Measurements from ENCODE around the gene CHDH. TPM values are rescaled to one million over a fixed set of nuclear protein-coding genes. Genes with fewer than 3 reads are reported as not detected.

CHDH gene
- total and polyA plus RNA-seq, 11 donors, result 0.69 to 13.2 (median 4.9) TPM

DNA sequence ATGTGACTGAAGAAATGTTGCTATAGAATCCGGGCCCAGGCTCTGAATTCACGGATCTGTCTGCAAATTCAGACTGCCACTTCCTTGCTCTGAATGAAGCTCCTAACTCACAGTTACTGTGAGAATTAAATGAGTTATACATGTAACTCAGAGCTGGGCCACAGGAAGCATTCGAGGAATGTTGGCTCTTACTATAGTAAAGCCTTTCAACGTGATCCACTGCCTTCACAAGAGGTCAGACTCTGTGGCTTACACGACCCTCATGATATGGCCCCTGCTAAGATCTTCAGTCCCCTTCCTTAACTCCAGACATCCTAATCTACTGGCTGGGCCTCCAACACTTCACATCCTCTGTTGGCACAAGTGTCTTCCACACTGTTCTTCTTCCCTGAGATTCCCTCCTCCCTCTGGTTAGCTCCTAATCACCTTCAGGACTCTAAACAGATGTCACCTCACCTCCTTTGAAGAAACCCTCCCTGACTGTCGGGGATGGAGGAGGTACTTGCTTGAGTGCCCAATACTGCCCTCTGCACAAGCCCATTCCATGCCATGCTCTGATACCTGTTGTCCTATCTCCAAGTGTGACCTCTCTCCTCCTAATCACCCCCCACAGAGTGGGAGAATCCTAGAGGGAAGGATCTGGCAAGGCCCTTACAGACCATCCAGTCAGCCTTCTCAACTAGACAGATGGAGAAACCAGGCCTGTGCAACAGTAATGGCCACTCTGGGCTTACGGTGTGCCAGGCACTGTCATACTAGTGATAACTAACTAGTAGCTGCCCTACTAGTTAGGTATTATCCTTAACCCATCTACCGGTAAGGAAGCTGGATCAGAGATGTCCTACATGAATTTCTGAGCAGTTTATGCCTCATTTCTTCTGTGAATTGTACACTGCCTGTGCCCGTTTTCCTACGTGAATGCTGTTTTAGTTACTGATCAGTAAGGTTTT is 34.5 kb upstream of the CHDH start:
- TF ChIP-seq POLR2A (IDR thresholded peaks at IDR 0.05), result no peak
- no peak for TF ChIP-seq CTCF (IDR thresholded peaks at IDR 0.05)
- no peak for DNase-seq
- Histone ChIP-seq H3K4me1 (peaks cover 0 to 21% (median 13%) of the 10 kb centered on the region in 12 donors), H3K27me3 (no peaks in the 10 kb centered on the region), H3K9me3 (no peaks in the 10 kb centered on the region), H3K36me3 (peaks cover 3 to 71% (median 67%) of the 10 kb centered on the region in 9 donors), H3K4me3 (peak overlapping the region; percentile 65 to 95 (median 90)), H3K27ac (peak overlapping the region in 7 of 12 donors; percentile 85 to 94 (median 92))
- no peak for ATAC-seq
- intact Hi-C loops (cut with DNase I), result no loop called here
- 40 to 50% (median 46%) methylated on average over 10 of the region's 10 CpGs for WGBS, 4 donors

DNA sequence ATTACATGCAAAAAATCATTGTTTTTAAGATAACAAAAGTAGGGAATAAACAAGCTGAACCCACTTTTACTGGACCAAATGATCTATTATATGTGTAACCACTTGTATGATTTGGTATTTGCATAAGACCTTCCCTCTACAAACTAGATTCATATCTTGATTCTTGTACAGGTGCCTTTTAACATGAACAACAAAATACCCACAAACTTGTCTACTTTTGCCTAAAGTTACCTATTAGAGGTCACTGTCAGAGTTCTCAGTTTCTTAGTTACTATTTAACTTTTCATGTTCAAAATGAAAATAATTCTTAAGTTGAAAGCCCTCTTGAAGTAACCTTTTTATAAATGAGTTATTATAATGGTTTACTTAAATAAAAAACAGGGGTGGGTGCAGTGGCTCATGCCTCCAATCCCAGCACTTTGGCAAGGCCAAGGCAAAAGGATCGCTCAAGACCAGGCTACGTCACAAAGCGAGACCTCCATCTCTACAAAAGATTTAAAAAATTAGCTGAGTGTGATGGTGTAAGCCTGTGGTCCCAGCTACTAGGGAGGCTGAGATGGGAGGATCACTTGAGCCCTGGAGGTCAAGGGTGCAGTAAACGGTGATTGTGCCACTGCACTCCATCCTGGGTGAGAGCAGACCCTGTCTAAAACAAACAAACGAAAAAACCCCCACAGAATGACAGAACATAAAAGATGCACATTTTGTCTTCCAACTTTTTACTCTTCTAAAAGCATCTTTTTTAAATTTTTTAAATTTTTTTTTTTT is 19.7 kb upstream of the CHDH start:
- Histone ChIP-seq H3K4me1 (no peaks in the 10 kb centered on the region), H3K36me3 (peaks cover 0 to 99% (median 91%) of the 10 kb centered on the region in 9 donors), H3K27ac (no peak overlapping the region), H3K4me3 (no peak overlapping the region), H3K9me3 (no peaks in the 10 kb centered on the region), H3K27me3 (no peaks in the 10 kb centered on the region)
- DNase-seq (no peak), ATAC-seq (no peak)
- intact Hi-C loops (cut with DNase I), result no loop called here
- WGBS, 4 donors, result 89 to 96% (median 94%) methylated on average over 5 of the region's 5 CpGs
- TF ChIP-seq CTCF (IDR thresholded peaks at IDR 0.05) (no peak), POLR2A (IDR thresholded peaks at IDR 0.05) (no peak)

GRCh38 chr3:53863145-53863544 is 16.9 kb upstream of the CHDH start:
- Histone ChIP-seq H3K27ac (no peak overlapping the region), H3K4me1 (peaks cover 0 to 8% (median 0%) of the 10 kb centered on the region in 12 donors), H3K4me3 (no peak overlapping the region), H3K9me3 (no peaks in the 10 kb centered on the region), H3K27me3 (no peaks in the 10 kb centered on the region), H3K36me3 (peaks cover 0 to 94% (median 76%) of the 10 kb centered on the region in 9 donors)
- DNase-seq (no peak), ATAC-seq (no peak)
- no peak for TF ChIP-seq CTCF (IDR thresholded peaks at IDR 0.05)
- TF ChIP-seq POLR2A (IDR thresholded peaks at IDR 0.05), result no peak
- 87 to 100% (median 93%) methylated on average over 1 of the region's 1 CpG for WGBS, 4 donors
- intact Hi-C loops (cut with DNase I), result no loop called here

DNA sequence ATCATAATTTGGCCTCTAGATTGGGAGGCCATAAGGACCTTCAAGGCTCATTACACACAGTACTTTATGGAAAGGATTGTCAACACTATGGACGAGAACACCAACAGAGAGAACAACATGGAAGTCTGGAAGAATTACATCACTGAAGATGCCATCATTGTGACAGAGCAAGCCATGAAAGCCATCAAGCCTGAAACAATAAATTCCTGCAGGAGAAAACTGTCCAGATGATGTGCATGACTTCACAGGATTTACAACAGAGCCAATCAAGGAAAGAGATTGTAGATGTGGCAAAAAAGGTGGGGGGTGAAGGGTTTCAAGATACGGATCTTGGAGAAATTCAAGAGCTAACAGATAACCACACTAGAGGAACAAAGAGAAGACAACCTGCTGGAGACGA is 16.0 kb upstream of the CHDH start:
- peaks cover 0 to 8% (median 0%) of the 10 kb centered on the region in 12 donors for H3K4me1 ChIP-seq
- intact Hi-C loops (cut with DNase I), result no loop called here
- no peak for ATAC-seq
- no peaks in the 10 kb centered on the region for H3K9me3 ChIP-seq
- H3K27me3 ChIP-seq, result no peaks in the 10 kb centered on the region
- TF ChIP-seq POLR2A (IDR thresholded peaks at IDR 0.05), result no peak
- no peak for TF ChIP-seq CTCF (IDR thresholded peaks at IDR 0.05)
- 84 to 90% (median 88%) methylated on average over 3 of the region's 3 CpGs for WGBS, 4 donors
- H3K4me3 ChIP-seq, result no peak overlapping the region
- DNase-seq, result no peak
- H3K36me3 ChIP-seq, result peaks cover 0 to 85% (median 67%) of the 10 kb centered on the region in 9 donors
- no peak overlapping the region for H3K27ac ChIP-seq

All from heart left ventricle (tissue), 16 donors.